Activated CD8-positive, alpha-beta memory T cell treated with anti-CD3 and anti-CD28 coated beads for 48 hours (primary cell): ENCODE results near the gene DHX8.
"Not testable (repeated sequence)": the region's sequence is repeated elsewhere in the genome, so short reads cannot be mapped to it uniquely, and the experiment has no call there.

Source experiments
- DNase-seq, 3 experiments: peaks; one replicate each; pipeline ENCODE4 v3.0.0-alpha.2; 2020; ENCODE audit warnings: low read depth in 2 of 3, low spot score in 2 of 3

Gene DHX8

DNA sequence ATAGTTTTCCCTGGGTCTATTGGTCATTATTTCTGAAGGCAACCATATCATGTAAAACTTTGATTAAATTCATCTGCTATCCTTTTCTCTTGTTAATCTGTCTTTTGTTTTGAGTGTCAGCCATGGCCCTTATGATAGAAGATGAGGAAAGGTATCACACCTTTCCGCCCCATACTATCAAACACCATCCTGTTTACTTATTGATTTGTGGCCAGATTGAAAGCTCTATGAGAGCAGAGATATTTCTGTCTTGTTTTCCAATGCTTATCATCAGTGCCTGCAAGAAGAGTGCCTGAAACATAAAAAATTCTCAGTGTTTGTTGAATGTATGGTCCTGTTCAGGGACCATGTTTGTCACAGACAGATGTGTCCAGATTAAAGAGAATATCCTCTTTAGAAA, 22.6 kb upstream of the DHX8 start:
- no peak for DNase-seq

DNA sequence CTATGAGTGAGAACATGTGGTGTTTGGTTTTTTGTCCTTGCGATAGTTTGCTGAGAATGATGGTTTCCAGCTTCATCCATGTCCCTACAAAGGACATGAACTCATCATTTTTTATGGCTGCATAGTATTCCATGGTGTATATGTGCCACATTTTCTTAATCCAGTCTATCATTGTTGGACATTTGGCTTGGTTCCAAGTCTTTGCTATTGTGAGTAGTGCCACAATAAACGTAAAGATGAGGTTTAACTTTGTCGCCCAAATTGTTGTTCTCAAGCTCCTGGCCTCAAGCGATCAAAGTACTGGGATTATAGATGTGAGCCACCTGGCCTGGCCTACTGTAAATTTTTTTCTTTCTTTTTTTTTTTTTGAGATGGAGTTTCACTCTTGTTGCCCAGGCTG, 21.2 kb upstream of the DHX8 start:
- not testable (repeated sequence) for DNase-seq

DNA sequence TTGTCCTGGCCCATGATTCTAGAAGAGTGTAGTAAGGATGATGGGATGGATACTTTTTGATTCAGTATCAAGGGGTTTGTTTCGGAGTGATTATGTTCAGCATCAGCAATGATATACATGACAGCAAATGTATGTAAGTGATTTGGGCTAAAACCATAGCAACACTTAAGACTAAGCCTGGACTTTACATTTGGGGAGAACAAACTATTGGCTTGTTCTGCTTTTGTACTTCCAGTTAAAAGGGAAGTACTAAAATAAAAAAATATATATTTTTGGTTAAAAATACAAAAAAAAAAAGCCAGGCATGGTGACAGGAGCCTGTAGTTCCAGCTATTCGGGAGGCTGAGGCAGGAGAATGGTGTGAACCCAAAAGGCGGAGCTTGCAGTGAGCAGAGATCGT, 20.5 kb upstream of the DHX8 start:
- no peak for DNase-seq

DNA sequence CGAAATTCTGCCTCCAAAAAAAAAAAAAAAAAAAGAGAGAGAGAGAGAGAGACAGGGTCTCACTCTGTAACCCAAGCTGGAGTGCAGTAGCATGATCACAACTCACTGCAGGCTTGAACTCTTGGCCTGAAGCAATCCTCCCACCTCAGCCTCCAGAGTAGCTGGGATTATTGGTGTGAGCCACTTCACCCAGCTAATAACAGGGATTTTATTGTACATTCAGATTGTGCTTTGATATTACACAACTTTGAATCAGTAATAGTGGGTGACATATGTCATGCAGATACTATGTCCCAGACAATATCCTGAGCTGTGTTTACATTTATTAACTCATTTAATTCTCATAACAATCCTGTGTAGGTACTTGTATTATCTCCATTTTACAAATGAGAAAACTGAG, 19.7 kb upstream of the DHX8 start:
- DNase-seq = no peak

DNA sequence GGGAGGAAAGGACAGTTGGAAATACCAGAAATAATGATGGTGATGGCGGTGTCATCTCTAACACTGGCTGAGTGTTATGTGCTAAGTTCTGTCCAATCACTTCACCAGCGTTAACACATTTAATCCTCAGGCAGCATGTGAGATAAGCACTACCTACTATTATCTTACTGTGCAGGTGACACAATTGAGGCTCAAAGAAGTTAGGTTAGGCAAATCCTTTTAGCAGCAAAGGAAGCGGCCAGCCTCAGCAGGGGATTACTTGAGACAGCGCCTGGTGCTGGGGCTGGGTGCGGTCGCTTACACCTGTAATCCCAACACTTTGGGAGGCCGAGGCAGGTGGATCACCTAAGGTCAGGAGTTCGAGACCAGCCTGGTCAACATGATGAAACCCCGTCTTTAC, 18.7 kb upstream of the DHX8 start:
- DNase-seq = no peak

DNA sequence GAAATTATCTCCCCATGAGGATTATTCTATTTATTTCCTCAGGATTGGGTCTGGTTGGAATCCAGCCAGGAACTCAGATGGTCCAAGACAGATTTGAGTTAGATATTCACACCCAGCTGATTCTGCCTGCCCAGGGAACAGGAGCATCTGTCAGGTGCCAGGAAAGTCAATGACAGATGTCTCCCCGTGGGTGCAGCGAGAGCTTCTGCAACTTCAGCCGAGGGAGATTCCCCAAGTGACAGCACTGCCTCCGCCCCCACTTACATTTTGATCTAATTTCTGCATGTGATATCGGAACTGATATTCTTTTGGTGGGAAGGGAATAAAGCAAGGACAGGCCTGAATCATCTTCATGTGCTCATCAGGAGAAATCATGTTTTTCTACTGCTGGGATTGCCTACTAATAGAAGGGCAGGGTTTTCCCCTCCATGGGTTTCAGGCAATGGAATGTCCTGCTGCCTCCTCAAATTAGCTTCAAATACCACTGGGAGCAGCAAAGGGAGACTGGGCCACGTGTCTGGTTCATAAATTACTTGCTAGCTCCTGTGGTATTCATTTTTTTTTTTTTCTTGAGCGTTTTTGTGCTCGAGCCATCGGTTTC, 15.7 kb upstream of the DHX8 start:
- DNase-seq = no peak

DNA sequence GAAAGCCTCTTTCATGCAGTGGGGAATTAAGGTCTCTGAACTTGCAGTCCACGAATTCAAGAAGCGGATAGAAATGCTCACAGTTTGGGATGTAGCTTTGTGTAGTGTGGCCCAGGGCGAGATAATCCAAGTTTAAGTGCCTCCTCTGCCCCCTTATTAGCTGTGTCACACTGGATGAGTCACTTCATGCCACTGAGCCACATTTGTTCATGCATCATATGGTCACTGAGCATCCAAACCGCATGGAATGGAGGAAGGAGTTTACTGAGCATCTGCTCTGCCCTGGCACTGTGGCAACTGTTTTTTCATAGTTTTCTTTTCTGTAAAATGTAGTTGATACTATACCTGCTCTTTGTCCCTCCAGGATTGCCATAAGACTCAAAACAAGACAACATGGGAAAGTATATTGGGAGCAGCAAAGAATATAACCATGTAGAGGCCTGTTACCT, 15.1 kb upstream of the DHX8 start:
- DNase-seq = no peak

DNA sequence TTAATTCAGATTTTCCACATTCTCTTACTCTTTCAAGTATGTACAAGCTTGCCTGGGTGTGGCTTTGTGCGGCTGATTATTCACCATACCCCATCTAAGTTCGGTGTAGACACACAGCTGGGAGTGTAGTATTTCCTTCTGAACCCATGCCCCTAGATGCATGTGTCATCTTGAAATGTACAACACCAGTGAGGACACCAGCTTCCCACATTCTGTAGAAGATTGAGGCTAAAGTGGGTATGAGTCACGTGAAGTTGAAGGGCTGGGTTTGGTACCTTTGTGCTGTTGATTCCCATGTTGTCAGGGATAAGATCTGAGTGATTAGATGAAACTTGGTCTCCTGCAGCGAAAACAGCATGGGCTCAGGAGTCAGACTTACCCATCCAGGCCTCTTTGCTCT, 14.6 kb upstream of the DHX8 start:
- no peak for DNase-seq

DNA sequence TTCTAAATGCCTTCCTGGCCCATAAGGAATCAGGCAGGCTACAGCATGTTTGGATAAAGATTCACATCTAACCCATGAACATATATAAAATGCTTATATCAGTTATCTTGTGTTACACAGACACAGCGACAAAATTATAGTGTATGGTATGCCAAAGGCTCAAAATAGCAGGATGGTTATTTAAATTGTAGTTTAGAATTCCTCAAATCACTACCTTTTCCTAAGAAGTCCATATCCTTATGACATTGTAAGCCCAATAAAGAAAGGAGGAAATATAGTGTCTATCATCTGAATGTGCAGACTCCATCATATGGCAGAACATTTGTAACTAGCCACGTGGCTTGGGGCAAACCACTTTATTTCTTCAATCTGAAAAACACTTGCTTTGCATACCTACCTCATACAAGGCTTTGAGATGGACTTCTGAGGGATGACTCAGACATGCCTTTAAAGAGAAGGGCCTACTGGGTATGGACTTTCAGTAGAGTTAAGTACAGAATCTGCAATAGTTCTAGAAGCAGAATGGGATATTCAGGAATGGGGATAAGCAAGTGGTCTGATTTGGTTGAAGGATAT, 12.1 kb upstream of the DHX8 start:
- DNase-seq = no peak

DNA sequence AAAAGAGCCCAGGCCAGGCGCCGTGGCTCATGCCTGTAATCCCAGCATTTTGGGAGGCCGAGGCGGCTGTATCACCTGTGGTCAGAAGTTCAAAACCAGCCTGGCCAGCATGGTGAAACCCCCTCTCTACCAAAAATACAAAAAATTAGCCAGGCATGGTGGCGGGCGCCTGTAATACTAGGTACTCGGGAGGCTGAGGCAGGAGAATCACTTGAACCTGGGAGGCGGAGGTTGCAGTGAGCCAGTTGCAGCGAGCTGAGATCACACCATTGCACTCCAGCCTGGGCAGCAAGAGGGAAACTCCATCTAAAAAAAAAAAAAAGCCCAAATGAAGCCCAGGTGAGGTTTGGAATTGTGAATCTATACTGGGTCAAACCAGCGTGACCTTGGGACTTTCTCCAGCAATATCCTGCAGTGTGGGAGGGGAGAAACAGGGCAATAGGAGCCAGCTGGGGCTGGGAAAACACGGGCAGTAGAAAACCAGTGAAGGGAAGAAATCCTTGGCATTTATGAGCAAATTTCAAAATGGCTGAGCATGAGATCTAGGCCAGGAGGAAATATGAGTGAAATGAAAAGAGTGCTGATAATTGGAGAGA, 8.2 kb upstream of the DHX8 start:
- DNase-seq = no peak

DNA sequence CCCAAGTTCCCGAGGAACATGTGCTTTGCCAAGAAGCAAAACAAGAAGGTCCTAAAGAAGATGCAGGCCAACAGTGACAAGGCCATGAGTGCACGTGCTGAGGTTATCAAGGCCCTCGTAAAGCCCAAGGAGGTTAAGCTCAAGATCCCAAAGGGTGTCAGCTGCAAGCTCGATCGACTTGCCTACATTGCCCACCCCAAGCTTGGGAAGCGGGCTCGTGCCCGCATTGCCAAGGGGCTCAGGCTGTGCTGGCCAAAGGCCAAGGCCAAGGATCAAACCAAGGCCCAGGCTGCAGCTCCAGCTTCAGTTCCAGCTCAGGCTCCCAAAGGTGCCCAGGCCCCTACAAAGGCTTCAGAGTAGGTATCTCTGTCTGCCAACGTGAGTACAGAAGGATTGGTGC, 7.5 kb upstream of the DHX8 start:
- DNase-seq = not testable (repeated sequence)

DNA sequence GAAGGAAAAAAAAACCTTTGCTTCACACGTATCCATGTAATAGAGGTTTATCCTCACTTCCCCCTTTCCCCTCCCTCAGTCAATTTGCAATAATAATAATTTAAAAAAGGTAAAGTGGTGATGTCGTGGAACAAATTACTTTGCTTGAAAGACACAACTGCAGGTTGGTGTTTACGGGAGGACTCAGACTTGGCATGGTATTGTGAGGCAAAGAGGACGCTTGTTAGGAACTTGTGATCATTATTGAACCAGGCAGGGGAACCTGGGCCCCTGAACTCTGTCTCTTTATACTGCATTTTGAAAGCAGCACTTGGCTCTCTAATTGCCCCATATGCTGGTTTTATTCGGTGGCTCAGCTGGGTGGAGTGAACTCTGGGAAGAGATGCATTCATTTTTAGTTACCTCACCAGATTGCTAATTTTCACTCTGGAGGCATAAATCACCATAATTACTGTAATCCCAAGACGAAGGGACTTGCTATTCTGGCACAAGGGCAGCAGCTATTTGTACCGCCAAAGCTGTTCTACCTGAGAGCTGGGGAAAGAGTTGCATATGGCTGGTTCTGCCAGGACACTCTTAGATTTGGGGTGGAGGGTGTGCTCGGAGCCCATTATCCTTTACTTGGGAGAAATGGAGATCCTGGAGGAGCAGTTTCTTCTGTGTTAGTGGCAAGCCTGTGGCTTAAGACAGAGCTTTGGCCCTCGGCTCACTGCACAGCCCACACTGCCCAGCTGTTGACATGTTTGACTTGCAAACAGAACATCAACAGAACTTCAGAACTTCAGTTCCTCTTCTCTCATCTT, 5.7 kb upstream of the DHX8 start:
- DNase-seq = no peak

DNA sequence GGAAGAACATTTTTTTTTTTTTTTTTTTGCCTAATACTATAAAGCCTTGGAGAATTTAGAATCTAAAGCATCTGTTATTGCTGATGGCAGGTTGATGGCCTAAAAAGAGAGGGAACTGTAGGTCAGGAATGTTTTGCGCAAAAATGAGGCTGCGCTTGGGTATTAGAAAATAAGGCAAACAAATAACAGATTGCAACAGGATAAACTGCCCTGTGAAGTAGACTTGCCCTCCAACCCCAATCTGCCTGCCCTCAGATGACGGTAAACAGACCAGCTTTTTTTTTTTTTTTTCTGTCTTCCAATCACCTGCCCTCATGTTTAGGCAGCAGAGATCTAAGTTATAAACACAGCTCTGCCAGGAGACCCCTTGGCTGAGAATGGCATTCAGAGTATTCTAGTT, 3.8 kb upstream of the DHX8 start:
- no peak for DNase-seq

DNA sequence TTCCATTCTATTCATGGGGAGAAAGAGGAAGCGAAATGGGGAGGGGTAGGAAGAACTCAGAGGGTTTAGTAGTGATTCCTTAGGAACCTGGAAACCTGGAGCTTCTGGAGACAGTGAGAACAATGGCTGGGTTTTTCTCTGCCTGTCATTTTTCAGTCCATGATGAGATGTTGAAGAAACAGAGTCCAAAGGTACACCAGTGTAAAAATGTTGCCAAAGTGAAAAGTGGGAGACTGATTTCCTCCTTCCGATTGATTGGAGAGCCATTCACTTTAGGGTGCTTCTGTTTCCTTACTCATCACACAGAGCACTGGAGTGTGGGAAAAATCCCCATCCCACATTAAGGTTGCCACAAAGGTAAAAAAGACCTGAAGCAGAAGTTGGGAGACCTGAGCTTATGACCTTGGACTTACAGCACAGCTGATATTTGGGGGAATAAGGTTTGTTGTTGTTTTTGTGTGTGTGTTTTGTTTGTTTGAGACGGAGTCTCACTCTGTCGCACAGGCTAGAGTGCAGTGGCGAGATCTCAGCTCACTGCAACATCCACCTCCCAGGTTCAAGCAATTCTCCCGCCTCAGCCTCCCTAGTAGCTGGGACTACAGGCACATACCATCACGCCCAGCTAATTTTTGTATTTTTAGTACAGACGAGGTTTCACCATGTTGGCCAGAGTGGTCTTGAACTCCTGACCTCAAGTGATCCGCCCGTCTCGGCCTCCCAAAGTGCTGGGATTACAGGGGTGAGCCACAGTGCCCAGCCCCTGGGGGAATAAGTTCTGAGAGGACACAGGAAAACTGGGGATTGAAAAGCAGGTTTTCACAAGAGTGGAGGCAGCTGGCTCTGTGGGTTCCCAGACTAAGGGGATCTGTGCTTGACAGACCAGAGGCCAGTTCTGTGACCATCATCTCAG, 1.4 kb upstream of the DHX8 start:
- DNase-seq = no peak

DNA sequence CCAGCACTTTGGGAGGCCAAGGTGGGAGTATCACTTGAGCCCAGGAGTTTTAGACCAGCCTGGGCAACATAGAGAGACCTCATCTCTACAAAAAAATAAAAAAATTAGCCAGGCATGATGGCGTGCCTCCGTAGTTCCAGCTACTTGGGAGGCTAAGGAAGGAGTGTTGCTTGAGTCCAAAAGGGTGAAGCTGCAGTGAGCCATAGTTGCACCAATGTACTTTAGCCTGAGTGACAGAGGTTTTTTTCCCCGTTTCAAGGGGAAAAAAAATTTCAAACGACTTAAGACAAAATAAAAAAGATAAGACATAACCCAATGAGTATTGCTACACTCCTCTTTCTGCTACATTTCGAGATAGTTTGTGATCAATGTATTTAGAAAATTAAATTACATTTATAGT, 6.8 kb downstream of the DHX8 start:
- DNase-seq = no peak

DNA sequence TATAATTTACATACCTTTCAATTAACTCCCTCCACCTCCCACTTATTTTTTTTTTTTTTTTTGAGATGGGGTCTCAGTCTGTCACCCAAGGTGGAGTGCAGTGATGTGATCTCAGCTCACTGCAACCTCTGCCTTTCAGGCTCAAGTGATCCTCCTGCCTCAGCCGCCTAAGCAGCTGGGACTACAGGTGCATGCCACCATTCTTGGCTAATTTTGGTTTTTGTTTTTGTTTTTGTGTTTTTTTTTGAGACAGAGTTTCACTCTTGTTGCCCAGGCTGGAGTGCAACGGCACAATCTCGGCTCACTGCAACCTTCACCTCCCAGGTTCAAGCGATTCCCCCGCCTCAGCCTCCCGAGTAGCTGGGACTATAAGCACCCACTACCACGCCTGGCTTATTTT, 25.7 kb downstream of the DHX8 start:
- DNase-seq = not testable (repeated sequence)

DNA sequence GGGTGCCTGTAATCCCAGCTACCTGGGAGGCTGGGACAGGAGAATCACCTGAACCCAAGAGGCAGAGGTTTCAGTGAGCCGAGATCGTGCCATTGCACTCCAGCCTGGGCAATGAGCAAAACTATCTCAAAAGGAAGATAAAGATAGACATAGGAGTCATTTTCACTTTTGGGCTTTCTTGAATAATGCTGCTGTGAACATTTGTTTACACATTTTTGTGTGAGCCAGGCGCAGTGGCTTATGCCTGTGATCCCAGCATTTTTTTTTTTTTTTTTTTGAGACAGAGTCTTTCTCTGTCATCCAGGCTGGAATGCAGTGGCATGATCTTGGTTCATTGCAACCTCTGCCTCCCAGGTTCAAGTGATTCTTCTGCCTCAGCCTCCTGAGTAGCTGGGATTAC, 27.4 kb downstream of the DHX8 start:
- not testable (repeated sequence) for DNase-seq

DNA sequence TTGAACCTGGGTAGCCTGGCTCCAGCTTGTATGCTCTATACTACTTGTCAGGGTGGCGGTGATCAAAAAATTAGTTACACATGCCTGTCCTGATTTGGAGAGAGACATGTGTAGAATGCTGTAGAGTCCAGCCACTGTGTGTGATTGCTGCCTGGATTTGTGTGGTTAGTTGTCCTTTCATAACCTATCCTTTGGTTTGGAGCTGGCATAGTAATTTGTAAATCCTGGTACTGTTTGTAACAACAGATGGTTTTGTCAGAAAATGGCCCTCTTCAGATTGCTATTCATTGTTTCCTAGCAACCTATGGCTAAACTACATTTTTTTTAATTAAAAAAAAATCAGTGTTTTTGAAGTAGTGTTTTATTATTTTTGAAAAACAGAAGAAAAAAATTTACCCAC, 31.9 kb downstream of the DHX8 start:
- no peak for DNase-seq

DNA sequence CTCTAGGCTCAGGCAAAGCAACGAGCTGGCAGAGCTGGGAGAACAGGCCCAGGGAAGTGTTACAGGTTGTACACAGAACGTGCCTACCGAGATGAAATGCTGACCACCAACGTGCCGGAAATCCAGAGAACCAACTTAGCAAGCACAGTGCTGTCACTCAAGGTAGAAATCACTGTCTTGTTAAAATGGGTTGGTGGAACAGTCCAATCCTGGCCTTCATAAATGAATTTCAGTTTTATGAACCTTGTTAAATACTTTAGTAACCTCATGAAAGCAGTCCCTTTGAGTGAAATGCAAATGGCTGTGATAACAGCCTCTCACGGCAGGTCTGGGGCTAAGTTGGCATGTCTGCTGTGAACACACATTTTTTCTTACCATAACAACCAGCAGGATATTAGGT, 33.4 kb downstream of the DHX8 start:
- DNase-seq = no peak

DNA sequence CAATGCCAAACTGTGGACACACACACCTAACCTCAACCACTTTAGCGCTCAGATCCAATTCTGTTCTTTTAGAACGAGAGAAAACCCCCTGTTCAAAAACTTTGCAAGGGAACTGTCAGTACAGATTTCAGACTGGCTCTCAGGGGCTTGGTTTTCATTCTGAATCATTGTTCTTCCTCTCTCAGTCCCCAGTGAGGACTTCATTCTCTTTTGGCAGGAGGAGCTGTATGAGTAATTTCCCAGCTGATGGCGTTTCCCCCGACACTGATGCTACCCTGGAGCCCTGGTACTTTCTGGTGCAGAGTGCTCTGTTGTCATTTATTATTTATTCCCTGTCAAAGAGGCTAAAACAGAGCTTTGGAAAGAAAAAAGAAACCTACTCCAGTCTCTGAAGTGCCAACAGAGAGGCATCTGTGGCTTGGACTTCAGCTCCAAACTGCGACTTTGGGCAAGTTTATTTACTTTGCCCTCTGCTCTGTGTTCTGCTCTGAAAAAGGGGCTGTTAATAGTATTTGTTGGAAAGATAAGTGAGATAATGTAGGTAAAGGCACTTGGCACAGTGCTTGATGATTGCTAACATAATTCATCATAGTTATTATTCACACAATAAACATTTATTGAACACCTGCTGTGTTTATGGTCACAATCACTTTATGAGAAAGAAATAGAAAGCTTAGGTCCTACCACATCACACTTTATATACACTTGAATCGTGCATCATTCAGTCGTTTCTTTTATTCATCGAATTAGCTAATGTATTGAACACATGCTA, 34.0 kb downstream of the DHX8 start:
- no peak for DNase-seq
